ENCODE results near the gene THY1.
A peak's percentile ranks its signal among the peaks of the same experiment; 100 is the strongest.

The THY1 gene

GRCh38 chr11:119368121-119369034 is 54.6 kb downstream of the THY1 start:
- DNase-seq (ENCODE audit: low spot score): peak; percentile 87

DNA sequence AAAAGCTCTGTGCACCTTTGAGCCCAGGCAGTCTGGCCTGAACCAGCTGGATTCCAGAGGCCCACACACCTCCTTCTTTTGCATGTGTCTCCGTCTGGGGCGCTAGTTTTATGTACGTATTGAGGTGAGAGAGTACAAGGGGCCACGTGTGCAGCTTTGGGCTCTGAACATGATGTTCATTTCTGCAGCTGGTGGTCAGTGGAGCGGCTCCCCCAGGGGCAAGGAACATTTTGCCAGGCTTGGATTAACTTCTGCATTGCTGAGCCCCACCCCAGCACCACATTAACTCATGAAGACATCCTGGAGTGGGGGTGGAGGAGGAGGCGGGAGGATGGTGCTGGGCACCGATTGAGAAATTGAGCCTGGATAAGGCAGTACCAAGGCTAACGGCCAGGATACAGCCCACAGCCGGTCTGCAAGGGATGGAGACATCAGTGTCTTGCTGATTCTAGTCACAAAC is 55.3 kb downstream of the THY1 start:
- no peak for DNase-seq (ENCODE audit: low spot score)

All from HuH-7 (cell line).